Gastrocnemius medialis (tissue), 4 donors: ENCODE results near the gene CD7. TPM values are rescaled to one million over a fixed set of nuclear protein-coding genes. Genes with fewer than 3 reads are reported as not detected.

Experiments
- ATAC-seq, 2 donors: fragments of 150-250 bp; one replicate each; pipeline ENCODE4 v1.9.1; 2016
- DNase-seq, 2 donors: peaks; one replicate each; pipeline ENCODE4 v3.0.0-alpha.2; 2019
- H3K27ac ChIP-seq, 4 donors: fragments of 200-600 bp; sonication (generic); 1 replicate in 1 of 4; 2 replicates in 3 of 4; pipeline ENCODE4 v1.5.1; 2016 to 2018; ENCODE audit warnings: mild to moderate bottlenecking in 2 of 4, moderate library complexity in 1 of 4
- H3K27me3 ChIP-seq, 3 donors: fragments of 200-600 bp; sonication (generic) in 2 of 3; 1 replicate in 1 of 3; 2 replicates in 2 of 3; pipeline versions ENCODE4 v1.5.1 to v1.6.0; 2016 to 2019; ENCODE audit warnings: mild to moderate bottlenecking in 1 of 3, moderate library complexity in 1 of 3
- H3K36me3 ChIP-seq, 2 donors: fragments of 200-600 bp; sonication (generic) in 1 of 2; one replicate each; pipeline ENCODE4 v1.5.1; 2017 to 2018
- H3K4me1 ChIP-seq, 2 donors: fragments of 200-600 bp; sonication (generic) in 1 of 2; one replicate each; pipeline ENCODE4 v1.5.1; 2016 to 2017; ENCODE audit warnings: mild to moderate bottlenecking in 2 of 2
- H3K4me3 ChIP-seq, 4 donors: fragments of 200-600 bp; sonication (generic) in 3 of 4; 1 replicate in 1 of 4; 2 replicates in 3 of 4; pipeline ENCODE4 v1.5.1; 2016 to 2019; ENCODE audit warnings: mild to moderate bottlenecking in 2 of 4
- H3K9me3 ChIP-seq, 3 donors: fragments of 200-600 bp; sonication (generic) in 2 of 3; 1 replicate in 1 of 3; 2 replicates in 2 of 3; pipeline ENCODE4 v1.5.1; 2016 to 2019
- POLR2A ChIP-seq, 2 donors: fragments of 450-650 bp; IDR thresholded peaks; one replicate each; pipeline ENCODE4 v1.6.1; 2017; ENCODE audit warnings: antibody characterized with exemption in 2 of 2, mild to moderate bottlenecking in 2 of 2, moderate library complexity in 2 of 2
- in situ Hi-C, 4 donors: fragments of 200-750 bp; cut with MboI; loops; one replicate each; pipeline versions ENCODE4 v1.15.0 to v1.8.0; 2017; ENCODE audit warnings: low sequenced_read_pairs in 4 of 4
- intact Hi-C: fragments of 100-400 bp; cut with DNase I; formaldehyde crosslinking; loops from one replicate; pipeline ENCODE4 v1.15.1; 2023; ENCODE audit warnings: low total_unique reads
- total RNA-seq, 4 donors: library from RNA; depleted of rRNA; stranded (reverse); fragments of >200 nt; gene quantifications; one replicate each; pipeline versions ENCODE4 v1.1.0 to v1.2.3, GENCODE V29; 2016
- TF ChIP-seq, protein P1 (sequence below), 5 experiments: fragments of 450-650 bp in 3 of 5; fragments of 200-600 bp in 2 of 5; sonication (generic) in 2 of 5; IDR thresholded peaks in 4 of 5; conservative IDR thresholded peaks in 1 of 5; 1 replicate in 4 of 5; 2 replicates in 1 of 5; pipeline ENCODE4 v1.5.1; 2016 to 2019; ENCODE audit warnings: antibody characterized with exemption in 5 of 5, mild to moderate bottlenecking in 3 of 5, moderate library complexity in 3 of 5

CD7 gene
- total RNA-seq, 4 donors from 2014 or later, result 1.7 TPM; not detected in 3

DNA sequence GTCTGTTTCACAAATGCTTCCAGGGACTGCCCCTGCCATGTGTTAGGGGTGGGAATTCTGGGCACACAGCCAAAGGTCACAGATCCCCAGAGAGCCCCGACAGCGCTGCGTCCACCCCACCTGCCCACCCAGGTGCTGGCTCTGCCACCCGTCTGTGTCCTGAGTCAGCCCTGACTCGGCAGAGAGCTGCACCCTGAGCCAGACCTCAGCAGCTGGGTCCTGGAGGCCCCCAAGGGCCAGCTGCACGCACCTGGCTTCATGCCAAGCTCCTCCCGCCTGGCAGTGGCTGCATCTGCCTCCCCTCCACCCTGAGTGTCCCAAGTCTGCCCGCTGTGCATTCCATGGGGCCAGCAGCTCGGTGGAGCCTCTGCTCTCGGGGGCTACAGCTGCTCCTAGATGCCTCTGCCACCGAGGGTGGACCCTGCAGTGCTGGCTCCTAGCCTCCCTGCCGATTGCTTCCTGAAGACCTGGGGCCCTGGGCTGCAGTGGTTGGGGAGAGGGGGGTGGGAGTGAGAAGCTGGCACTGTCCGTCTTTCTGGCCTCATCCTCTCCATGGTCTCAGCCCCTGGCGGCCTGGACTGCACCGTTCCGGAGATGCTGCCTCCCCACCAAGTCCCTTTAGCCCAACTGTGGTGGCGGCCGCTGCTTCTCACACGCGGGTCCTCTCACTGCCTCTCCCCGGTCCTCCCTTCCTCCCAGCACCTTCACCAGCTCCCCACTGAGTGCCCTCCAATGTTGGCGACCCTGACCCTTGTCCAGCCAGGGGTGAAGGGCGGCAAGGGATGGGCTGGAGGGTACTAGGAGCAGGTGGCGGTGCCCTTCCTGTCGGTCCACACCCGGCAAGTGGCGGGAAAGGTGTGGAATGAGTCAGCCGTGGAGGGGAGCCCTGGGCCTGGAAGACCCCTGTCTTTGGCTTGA is 13.2 kb upstream of the CD7 start:
- Histone ChIP-seq H3K4me3 (no peak overlapping the region), H3K4me1 (peaks cover 0 to 16% of the 10 kb centered on the region in 2 donors), H3K27ac (no peak overlapping the region), H3K9me3 (no peaks in the 10 kb centered on the region), H3K27me3 (peaks cover 23 to 52% (median 49%) of the 10 kb centered on the region in 3 donors), H3K36me3 (no peaks in the 10 kb centered on the region)
- TF ChIP-seq, protein P1, sequence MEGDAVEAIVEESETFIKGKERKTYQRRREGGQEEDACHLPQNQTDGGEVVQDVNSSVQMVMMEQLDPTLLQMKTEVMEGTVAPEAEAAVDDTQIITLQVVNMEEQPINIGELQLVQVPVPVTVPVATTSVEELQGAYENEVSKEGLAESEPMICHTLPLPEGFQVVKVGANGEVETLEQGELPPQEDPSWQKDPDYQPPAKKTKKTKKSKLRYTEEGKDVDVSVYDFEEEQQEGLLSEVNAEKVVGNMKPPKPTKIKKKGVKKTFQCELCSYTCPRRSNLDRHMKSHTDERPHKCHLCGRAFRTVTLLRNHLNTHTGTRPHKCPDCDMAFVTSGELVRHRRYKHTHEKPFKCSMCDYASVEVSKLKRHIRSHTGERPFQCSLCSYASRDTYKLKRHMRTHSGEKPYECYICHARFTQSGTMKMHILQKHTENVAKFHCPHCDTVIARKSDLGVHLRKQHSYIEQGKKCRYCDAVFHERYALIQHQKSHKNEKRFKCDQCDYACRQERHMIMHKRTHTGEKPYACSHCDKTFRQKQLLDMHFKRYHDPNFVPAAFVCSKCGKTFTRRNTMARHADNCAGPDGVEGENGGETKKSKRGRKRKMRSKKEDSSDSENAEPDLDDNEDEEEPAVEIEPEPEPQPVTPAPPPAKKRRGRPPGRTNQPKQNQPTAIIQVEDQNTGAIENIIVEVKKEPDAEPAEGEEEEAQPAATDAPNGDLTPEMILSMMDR (IDR thresholded peaks at IDR 0.05 in 4 of 5, conservative IDR thresholded peaks at IDR 0.05 in 1 of 5), result no peak
- TF ChIP-seq POLR2A (IDR thresholded peaks at IDR 0.05), result no peak
- in situ Hi-C loops (no loop called here), intact Hi-C loops (no loop called here)
- DNase-seq (no peak), ATAC-seq (no peak)

DNA sequence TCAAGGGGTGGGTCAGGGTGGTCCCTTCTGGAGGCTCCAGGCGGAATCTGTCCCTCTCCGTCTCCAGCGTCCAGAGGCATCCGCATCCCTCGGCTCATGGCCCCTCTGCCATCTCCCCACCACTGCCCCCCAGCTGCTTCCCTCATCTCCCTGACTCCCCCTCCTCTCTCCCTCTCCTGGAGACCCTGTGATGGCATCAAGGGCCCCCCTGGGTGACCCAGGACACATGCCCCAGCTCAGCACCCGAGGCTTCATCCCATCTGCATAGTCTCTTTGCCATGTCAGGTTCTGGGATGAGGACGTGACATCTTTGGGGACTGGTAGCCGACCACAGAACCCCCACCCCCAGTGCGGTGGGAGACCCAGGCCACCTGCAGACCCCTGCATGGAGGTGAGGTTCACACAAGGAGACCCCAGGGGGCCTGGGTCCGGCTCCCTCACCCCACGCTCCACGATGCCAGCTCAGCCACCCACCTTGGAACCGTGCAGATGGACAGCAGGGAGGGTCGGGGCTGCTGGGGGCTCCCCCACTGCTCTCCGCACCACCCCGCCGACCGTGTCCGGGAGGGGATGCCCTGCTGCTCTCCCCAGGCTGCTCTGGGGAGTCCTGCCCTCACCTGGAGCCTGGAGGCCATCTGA is 12.4 kb upstream of the CD7 start:
- no peak for TF ChIP-seq POLR2A (IDR thresholded peaks at IDR 0.05)
- TF ChIP-seq, protein P1 (IDR thresholded peaks at IDR 0.05 in 4 of 5, conservative IDR thresholded peaks at IDR 0.05 in 1 of 5), result no peak
- intact Hi-C loops, result no loop called here
- peaks cover 0 to 16% of the 10 kb centered on the region in 2 donors for H3K4me1 ChIP-seq
- H3K27ac ChIP-seq, result no peak overlapping the region
- H3K4me3 ChIP-seq, result no peak overlapping the region
- H3K9me3 ChIP-seq, result no peaks in the 10 kb centered on the region
- peaks cover 23 to 50% (median 49%) of the 10 kb centered on the region in 3 donors for H3K27me3 ChIP-seq
- in situ Hi-C loops, result loop anchor here in 3 of 4 donors (10.0 kb wide), 1 partner anchor 125 kb away; no protein-coding TSS in a partner anchor
- ATAC-seq, result no peak
- no peaks in the 10 kb centered on the region for H3K36me3 ChIP-seq
- no peak for DNase-seq

DNA sequence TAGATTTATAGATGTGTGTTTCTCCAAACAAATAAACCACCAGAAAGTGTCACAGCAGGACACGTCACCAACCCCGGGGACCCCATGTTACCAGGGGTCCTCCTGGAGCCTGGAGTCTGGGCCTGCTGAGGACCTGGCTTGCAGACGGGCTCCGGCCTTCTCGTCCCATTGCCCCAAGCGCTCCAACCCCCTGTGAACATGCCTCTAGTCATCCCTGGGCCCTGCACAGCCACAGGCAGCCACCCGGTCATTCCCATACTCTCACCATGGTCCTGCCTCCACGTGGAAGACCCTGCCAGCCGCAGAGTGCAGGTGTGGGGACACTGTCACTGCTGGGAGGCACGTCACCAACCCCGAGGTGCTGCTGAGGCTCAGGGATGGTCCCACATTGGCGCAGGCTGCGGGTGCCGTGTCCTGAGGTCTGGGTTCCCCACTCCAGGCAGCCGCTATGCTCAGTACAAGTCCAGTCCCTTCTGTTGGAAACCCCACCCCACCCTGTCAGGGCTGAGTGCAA is 11.6 kb upstream of the CD7 start:
- H3K27ac ChIP-seq, result no peak overlapping the region
- no peak overlapping the region for H3K4me3 ChIP-seq
- ATAC-seq (no peak), DNase-seq (no peak)
- intact Hi-C loops (no loop called here), in situ Hi-C loops (loop anchor here in 3 of 4 donors (10.0 kb wide), 1 partner anchor 124 kb away; no protein-coding TSS in a partner anchor)
- TF ChIP-seq, protein P1 (IDR thresholded peaks at IDR 0.05 in 4 of 5, conservative IDR thresholded peaks at IDR 0.05 in 1 of 5), result no peak
- no peak for TF ChIP-seq POLR2A (IDR thresholded peaks at IDR 0.05)
- H3K4me1 ChIP-seq, result peaks cover 0 to 16% of the 10 kb centered on the region in 2 donors
- peaks cover 23 to 49% (median 44%) of the 10 kb centered on the region in 3 donors for H3K27me3 ChIP-seq
- no peaks in the 10 kb centered on the region for H3K9me3 ChIP-seq
- no peaks in the 10 kb centered on the region for H3K36me3 ChIP-seq

DNA sequence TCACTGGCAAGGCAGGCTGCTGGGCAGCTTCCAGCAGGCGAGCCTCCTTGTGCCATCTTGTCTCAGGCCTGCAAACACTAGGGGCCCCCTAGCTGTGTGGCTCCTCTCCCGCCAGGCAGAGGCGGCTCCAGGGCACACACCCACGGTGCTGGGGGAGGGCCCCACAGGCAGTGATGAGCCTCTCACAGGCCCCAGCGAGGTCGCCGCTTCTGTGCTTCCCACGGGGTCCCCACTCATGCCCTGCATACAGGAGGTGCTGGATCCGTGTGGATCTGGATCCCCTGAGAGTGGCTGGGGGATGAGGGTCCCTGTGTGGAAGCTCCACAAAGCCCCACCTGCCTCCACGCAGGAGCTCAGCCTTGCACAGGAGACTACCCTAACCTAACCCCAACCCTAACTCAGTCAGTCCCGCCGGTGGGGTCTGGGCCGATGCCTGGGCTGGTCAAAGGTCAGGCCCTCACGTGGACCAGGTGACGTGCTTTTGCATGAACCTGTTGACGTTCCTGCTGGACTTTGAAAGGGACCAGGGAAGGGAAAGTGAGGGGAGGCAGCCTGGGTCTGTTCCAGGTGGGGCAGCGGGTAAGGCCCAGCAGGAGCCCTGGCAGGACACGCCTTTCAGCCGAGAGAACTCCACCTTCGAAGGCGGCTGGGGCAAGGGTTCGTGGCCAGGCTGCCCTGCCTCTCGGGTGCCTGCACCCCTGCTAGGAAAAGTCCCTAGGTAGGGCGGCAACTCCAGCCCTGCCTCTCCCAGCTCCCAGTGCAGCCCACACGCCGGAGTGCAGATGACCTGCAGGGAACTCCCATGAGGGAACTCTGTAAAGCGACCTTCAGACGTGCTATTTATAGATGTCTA is 11.0 kb upstream of the CD7 start:
- no peak for DNase-seq
- no peak overlapping the region for H3K4me3 ChIP-seq
- intact Hi-C loops (no loop called here), in situ Hi-C loops (loop anchor here in 3 of 4 donors (10.0 kb wide), 1 partner anchor 124 kb away; no protein-coding TSS in a partner anchor)
- H3K27me3 ChIP-seq, result peaks cover 23 to 45% (median 37%) of the 10 kb centered on the region in 3 donors
- H3K36me3 ChIP-seq, result no peaks in the 10 kb centered on the region
- no peak for ATAC-seq
- no peak overlapping the region for H3K27ac ChIP-seq
- TF ChIP-seq, protein P1 (IDR thresholded peaks at IDR 0.05 in 4 of 5, conservative IDR thresholded peaks at IDR 0.05 in 1 of 5), result no peak
- no peak for TF ChIP-seq POLR2A (IDR thresholded peaks at IDR 0.05)
- H3K9me3 ChIP-seq, result no peaks in the 10 kb centered on the region
- peaks cover 0 to 12% of the 10 kb centered on the region in 2 donors for H3K4me1 ChIP-seq
